HG03354 (cell line): ENCODE measurements around the gene PCCA.

Source experiments
- ATAC-seq: cut with Tn5 transposase; IDR thresholded peaks from one replicate; pipeline ENCODE4 v1.9.1; 2021; ENCODE audit warnings: mild to moderate bottlenecking; ENCODE audit not compliant: unreplicated experiment, poor library complexity, severe bottlenecking

The PCCA gene

DNA sequence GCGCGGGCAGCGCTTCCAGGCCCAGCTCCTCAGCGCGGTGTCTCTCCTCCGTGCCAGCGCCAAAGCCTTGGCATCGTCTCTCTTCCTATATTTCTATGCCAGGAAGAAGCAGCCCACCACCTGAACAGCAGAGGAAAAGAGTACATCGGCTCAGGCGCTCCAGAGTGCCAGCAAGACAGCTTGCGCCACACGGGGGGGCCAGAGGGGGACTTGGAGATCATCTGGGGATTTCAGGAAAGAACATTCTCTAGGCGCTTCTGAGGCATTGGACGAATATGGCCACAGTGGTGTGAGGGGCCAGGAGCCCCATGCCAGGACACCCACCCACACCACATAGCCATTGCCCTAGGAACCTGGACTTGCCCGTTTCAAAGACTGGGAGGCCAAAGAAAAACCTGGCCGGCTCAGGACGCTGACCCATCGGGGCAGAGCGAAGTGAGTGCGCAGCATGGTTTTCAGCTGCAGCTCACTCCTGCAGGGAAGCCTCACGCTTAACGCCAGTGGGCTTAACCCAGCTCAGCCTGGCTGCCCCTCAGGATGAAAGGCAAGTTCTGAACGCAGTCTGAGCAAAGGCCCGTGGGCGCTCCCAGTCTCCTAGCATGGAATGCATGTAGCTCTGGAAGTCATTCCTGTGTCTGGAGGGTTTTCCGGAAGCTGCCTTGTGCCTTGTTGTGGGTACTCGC, 437.6 kb downstream of the PCCA start:
- no peak for ATAC-seq

DNA sequence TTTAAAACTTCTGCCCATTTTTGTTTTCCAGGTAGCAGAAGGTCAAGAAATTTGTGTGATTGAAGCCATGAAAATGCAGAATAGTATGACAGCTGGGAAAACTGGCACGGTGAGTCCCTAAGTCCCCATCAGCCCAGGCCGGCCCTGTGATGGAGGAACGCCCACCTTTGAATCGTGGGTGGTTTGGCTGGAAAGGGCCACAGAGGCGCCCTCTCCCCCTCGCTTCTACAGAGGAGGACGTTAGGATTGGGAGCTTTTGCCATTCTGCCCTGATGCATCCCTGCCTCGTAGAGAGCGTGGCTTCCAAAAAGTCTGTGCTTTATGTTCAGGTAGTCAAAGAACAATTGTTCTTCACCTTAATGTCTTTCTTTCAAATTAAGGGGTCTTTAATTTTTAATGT, 438.8 kb downstream of the PCCA start:
- ATAC-seq, result no peak

DNA sequence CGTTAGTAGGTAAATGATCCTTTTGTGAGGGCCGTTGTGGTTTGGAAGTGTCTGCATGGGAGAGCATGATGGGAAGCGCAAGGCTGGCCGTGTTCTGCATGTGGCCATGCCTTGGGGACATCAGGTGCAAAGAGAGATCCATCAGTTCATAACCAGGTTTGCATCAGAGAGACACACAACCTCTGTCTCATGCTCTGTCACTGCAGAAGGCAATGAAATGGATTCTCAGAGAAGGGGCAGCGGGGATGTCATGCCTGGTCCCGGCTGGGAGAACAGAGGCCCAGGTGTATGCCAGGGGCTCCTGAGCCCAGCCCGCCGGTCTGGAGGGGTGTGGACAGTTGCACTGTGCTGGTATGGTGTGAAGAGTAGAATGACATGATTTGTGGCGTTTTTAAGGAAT, 439.5 kb downstream of the PCCA start:
- no peak for ATAC-seq

DNA sequence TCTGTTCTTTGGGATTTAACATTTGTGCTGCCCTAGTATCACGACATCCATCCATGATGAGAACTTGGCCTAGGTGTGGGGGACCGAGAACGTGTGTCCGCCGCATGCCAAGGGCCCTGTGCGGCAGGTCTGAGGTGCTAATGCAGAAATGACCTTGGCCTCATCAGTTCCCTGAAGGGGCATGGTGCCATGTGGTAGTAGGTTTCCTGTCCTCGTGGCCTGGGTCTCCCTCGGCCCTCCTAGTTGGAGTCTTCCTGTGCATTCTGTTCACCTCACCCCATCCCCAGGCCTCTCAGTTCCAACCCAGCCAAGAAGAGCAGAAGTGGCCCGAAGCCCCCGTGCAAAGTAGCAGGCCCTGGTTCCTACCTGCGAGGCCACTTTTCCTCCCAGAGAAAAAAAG, 439.9 kb downstream of the PCCA start:
- no peak for ATAC-seq

DNA sequence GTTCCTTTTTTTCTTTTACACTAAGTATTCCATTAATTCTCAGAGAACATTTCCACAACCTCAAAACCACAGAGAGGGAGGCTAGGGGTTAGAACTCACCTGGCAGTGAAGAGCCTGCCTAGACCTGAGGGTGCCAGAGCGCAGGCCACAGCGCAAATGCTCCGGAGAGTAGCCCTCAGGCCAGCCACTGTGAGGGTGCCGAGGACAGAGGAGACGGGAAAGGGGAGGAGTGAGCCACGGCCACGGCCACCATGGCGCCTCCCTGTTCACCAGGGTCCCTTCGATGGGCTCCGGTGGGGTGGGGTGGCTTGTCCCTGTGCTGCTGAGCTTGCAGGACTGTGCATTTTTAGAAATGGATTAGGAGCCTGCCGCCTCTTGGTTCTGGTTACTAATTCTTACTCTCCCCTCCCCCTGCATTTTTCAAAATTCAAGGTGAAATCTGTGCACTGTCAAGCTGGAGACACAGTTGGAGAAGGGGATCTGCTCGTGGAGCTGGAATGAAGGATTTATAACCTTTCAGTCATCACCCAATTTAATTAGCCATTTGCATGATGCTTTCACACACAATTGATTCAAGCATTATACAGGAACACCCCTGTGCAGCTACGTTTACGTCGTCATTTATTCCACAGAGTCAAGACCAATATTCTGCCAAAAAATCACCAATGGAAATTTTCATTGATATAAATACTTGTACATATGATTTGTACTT, 440.9 kb downstream of the PCCA start:
- no peak for ATAC-seq

DNA sequence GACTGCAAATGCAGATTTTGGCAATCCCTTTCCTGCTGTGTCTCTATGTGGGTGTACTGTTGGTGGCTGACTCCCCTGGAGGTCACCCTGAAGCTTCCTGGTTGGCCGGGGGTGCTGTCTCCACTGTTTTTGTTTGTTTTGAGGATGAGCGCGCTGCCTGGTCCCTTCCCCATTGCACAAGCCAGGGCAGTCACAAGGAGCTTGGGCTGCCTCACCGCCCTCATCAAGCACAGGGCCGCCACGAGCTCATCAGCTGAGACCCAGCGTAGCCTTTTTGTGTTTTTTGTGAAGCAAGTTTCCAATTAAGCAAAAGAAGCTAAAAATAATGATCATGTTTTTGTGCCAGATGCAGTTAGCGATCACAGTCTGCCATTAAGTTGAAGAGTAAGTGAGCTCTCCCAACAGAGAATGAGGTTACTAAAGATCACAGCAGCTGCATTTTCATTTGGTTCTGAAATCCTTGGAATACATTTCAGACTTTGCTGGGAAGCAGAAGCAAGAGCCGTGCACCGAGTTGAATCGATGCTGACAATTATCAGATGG, 441.8 kb downstream of the PCCA start:
- ATAC-seq, result no peak

DNA sequence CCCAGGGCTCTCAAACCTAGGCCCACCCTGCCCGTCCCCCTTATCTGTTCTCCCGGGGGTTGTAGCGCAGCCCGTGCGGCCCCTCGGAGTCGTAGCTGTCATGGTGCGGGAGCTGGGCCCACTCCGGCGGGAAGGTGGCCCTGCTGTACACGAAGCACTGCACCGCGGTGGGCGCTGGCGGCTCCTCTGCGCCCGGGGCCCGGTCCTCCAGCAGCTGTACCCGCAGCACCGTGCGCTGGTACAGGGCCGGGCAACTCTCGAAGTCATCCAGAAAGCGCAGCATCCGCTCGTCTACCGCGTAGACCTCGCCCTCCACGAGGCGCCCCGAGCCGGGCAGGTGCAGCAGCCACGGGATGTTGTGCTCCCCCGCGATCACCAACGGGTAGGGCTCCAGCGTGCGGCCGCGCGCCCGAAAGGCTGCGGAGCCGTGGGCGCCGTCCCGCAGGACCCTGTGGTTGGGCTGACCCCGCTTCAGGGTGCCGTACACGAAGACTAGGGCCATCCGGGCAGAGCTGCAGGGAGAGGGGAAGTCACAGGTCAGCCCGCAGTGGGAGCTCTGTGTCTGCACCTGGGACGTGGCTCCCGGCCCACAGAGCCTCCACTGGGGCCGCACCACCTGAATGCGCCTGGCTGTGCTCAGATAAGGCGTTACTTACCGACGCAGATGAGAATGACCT, 443.3 kb downstream of the PCCA start:
- ATAC-seq, result no peak

DNA sequence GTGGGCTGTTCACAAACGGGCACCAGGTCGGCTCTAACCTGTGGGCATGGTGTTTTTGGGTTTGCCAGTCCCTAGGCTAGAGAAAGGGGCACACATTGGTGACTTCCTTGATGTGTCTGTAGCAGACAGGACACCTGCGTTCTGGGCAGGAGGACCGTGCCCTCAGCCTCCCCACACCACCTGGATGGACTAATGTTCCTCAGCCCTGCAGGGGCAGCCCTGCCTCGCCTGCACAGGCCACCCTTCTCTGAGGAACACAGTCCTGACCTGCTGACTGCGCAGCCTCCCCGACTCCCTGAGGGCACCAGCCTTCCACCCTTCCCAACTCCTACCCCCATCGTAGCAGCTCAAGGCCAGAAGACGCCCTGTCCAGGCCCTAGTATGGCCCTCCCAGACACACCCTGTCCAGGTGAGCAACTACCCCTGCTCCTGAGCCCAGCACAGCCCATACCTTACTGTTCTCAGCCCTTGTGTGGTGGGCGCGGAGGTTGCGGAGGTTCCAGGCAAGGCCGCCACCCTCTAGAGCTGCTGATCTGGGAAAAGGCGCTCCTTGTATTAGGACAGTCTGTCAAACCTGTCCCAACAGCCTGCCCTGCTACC, 444.0 kb downstream of the PCCA start:
- no peak for ATAC-seq

DNA sequence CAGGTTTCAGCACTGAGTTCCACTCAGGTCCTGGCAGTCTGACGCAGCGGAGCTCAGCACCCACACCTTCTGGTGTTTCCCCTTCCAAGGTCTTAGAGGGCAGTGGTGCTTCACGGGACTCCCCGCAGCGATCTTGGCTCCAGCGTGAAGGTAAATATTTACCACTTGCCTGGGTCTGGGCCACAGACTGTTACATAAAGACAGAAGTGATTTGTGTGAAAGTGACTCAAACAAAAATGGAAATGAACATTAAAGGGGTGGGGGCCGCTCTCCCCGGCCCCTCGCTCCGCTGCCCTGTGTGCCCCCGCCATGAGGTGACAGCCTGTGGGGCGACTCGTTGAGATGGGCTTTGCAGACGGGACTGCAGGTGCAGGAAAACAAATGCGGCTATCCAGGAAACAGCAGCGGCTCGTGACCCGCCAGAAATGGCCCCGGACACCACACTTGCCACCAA, 444.7 kb downstream of the PCCA start:
- ATAC-seq, result no peak

DNA sequence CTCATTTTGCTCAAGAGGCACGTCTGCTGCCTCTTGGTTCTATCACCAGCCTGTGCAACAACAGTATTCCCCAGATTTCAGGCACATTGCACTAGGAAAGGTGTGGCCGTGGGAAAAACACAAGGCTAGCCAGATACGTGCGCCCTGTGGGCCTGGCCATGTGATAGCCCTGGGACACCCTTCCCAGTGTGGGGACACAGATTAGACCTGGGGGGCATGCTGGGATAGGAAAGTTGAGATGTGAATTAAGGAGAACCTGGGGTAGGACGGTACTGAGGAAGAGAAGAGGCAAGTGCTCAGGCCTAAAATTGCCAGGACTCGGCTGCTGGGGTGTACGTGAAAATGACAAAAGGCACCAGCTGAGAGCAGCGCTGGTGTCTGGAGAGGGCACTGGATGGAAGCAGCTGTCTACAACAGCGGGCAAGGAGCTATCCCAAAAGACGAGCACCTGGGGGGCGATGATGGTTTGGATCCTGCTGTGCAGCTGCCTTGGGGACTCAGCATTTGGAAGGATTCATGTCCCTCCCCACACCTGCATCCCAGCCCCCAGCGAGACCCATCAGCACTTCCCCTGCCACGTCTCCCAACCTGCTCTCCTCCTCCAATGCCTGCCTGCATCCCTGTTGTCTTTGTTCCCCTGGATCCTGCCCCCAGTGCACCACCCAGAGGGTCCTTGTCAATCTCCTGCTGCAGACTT, 445.4 kb downstream of the PCCA start:
- no peak for ATAC-seq

DNA sequence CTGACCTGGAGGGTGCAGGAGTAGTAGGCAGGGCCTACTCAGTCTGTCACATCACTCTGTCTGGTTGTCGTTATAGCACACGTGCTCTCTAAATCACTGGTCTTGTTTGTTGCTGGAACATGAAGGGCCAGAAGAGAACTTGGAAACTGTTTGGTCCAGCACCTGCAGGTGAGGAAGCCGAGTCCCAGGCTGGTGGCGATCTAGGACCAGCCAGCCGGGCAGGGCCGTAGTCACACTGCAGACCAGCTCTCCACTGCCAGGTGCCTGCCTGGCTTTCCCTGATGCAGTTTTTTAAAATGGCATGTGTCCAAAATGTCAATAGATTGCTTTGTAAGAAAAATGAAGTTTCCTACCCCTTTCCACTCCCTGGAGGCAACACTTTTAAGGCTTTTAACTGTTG, 446.0 kb downstream of the PCCA start:
- ATAC-seq, result no peak

DNA sequence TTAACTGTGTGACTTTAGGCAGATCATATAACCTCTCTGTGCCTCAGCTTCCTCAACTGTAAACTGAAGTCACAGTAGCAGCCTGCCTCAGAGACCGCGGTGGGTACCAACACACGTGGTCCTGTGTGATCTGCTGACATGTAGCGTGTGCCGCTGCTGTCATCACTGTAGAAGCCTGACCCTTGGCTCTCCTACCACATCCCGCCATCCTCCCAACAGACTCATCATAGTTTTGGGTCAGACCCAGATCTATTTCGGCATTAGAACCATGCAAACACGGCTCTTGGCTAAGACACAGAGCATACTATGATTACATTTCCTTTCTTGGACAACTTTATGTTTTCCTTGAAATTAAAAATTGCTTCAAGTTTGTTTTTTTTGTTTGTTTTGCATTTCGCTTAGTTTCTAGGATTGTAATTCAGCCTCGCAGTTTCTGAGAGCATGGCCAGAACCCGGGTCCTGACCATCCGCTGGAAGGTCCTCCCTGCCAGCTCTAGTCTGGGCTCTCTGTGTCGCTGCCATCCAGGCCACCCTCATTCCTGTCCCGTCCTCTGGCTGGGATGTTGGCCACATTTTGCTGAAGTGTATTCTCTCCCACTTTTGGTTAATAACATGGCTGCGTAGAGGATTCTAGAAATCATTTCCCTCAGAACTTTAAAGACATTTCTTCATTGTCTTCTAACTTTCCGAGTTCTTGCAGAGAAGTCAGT, 446.7 kb downstream of the PCCA start:
- no peak for ATAC-seq

DNA sequence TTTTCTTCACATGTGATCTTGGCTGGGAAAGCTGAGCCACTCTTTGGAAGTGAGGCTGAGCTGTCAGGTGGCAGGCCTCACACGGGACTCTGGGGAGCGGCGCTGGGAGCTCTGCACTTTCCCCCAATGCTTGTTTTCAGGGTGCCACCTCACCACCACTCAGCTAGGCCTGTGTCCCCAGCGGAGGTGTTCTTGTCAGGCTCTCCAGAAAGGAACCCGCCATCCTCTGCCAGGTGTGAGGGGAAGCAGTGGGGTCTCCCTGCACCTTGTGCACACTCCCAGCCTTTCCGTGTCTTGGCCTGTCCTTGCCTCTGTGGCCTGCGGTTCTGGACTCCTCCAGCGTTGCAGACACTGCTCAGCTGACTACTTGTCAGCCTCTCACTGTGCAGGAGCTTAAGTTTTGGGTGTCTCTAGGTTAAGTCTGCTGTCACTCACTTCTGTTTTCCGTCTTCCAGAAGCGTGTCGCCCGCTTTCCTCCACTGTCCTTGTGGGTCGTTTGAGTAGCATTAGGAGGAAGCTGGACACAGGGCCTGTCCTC, 447.8 kb downstream of the PCCA start:
- no peak for ATAC-seq

DNA sequence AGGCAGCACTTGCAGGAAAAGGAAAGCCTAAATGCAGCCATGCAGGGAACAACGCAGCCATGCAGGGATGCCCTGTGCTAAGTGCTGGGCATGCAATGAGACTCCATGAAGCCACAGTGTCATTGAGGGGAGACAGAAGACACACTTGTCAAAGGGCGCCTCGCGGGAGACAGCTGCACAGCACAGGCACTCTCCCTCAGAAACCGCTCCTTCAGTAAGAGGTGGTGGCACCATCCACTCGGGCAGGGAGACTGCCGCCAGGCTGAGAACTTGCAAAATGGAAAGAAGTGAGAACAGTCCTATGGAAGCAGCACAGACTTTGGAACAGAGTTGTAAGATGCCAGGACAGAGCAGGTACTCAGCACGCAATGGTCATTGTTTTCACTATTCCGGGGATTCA, 448.6 kb downstream of the PCCA start:
- ATAC-seq, result no peak

DNA sequence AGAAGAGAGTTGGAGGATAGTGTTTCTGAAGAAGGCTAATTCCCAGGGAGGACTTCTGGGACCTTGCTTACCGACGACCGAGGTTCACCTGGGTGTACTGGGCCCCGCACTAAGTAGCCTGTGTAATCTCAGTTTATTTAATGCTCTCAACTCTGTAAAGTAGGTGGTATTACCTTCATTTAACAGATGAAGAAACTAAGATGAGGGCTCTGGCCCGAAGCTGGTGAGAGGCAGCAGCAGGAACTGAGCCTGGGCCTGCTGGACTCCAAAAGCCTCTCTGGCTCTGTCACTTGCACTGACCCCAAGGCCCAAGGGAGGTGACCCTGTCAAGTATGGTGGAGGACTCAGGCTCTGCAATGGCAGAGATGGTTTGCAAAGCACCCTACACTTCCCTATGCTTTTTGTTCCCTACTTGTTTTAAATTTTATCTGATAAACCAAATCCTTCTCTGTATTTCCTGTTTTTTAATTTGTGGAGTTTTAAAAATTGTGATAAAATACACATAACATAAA, 449.1 kb downstream of the PCCA start:
- no peak for ATAC-seq

DNA sequence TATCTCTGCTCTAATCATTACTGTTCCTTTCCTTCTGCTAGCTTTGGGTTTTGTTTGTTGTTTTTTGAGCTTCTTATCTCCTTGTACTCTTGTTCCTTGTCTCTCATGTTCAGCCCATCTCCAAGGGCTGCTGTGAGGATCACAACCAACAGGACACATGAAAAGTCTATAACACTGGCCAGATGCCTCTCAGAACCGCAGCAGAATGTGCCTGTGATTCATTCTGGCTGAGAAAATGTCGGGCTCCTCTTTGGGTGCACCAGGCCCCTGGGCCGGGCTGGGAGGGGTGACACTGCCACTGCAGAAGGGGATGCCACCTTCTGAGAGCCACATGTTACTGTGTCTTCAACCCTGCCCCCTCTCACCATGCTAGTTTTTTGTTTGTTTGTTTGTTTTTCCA, 451.7 kb downstream of the PCCA start:
- ATAC-seq, result no peak

DNA sequence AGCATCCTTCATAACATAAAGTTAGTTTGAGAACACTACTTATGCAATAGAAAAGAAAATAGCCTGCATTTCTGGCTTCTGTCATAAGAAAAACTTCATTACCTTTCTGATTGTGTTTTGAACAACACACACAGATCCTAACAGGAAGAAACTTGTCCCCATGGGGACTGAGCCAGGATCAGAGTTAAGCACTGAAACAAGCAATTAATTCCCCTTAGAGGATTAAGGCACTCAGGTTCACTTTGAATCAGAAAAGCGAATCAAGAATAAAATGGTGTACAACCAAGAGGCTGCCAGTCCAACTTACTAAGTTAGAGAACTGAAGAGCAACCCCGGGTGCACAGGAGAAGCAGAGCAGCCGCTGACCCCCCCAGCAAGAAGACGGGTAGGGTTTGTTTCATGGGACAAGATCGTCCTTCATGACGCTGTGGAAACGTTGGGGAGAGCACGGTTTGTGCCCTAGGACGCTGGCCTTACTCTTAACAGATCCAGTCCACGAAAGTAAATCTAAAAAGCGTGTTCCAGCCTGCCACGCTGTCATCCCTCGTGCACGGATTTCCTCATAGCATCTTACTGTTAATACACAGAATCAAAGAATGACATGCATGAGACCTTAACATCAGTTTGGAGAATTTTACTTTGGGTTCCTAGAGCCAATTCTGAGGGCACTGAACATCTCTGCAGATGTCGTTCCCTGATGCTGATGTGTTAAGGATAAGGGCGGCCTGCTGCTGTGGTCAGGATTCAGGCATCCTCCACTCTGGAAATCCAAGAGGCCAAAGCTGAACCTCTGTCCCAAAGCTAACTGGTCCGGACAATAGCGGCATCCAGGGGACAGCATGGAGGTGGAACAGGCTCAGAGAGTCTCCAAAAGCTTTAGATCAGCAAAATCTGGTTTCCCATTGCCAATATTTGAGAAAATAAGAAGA, 453.3 kb downstream of the PCCA start:
- no peak for ATAC-seq

DNA sequence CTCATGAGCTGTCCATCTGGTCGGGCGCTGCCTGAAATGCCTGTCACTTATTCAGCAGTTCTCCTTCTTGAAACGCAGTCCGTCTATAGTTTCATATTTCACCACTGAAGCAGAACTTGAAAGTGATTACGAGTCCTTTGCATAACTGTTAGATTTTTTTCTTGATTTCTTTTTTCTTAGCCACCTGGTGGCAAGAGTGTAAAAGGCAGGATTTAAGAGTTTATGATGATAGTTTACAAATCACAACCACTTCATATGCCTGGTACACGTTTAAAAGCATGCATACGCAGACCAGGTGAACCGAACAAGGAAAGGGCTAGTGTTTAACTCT, 453.9 kb downstream of the PCCA start:
- ATAC-seq, result peak; percentile 91
